MCF 10A (cell line): ENCODE results near the gene FAM32A. TPM values are rescaled to one million over a fixed set of nuclear protein-coding genes. Genes with fewer than 3 reads are reported as not detected.

Experiments used
- BruUV-seq: library from RNA; stranded (reverse); fragments of 400-500 nt; replicated peaks from 2 replicates; lab custom pipeline; 2021; lab: Mats Ljungman, UMichigan
- CTCF ChIA-PET: fragments of 300-600 bp; sonication (Branson Sonifier 250); formaldehyde crosslinking; extraction: SDS; loops from one replicate; lab custom pipeline; 2021; ENCODE audit warnings: antibody characterized with exemption, inconsistent platforms; lab: Yijun Ruan, JAX
- POLR2A ChIA-PET: fragments of 300-600, 350-650 bp; sonication (Branson Sonifier 250); formaldehyde crosslinking; extraction: SDS; loops from one replicate; lab custom pipeline; 2020; ENCODE audit warnings: antibody characterized with exemption, inconsistent platforms; lab: Yijun Ruan, JAX
- DNase-seq: peaks from one replicate; pipeline ENCODE4 v3.0.0-alpha.2; 2018; ENCODE audit not compliant: unreplicated experiment
- H3K27ac Mint-ChIP-seq: one replicate; pipeline ENCODE4 v1.8.0; 2022; ENCODE audit warnings: mild to moderate bottlenecking, low read depth, mixed read lengths; ENCODE audit not compliant: unreplicated experiment
- H3K27me3 Mint-ChIP-seq: one replicate; pipeline ENCODE4 v1.8.0; 2022; ENCODE audit warnings: mixed read lengths; ENCODE audit not compliant: insufficient read depth, unreplicated experiment
- H3K36me3 Mint-ChIP-seq: one replicate; pipeline ENCODE4 v1.8.0; 2022; ENCODE audit warnings: mild to moderate bottlenecking, moderate library complexity, mixed read lengths; ENCODE audit not compliant: insufficient read depth, unreplicated experiment
- H3K4me1 Mint-ChIP-seq: one replicate; pipeline ENCODE4 v1.8.0; 2022; ENCODE audit warnings: mixed read lengths; ENCODE audit not compliant: insufficient read depth, unreplicated experiment
- H3K4me3 Mint-ChIP-seq: one replicate; pipeline ENCODE4 v1.8.0; 2022; ENCODE audit warnings: mild to moderate bottlenecking, moderate library complexity, mixed read lengths; ENCODE audit not compliant: unreplicated experiment
- H3K9me3 Mint-ChIP-seq: one replicate; pipeline ENCODE4 v1.8.0; 2022; ENCODE audit warnings: mixed read lengths; ENCODE audit not compliant: unreplicated experiment
- CTCF ChIP-seq: fragments of 200-600 bp; IDR thresholded peaks from one replicate; pipeline ENCODE4 v1.8.0; 2022; ENCODE audit warnings: antibody characterized with exemption, mild to moderate bottlenecking; ENCODE audit not compliant: unreplicated experiment
- intact Hi-C: fragments of 100-400 bp; cut with micrococcal nuclease; formaldehyde crosslinking; loops from 2 replicates; pipeline ENCODE4 v1.14.1; 2022
- total RNA-seq: library from RNA; stranded (reverse); gene quantifications from 2 replicates; pipeline ENCODE4 v1.2.3, GENCODE V29; 2022

Gene FAM32A
- total RNA-seq, 1 experiment from 2014 or later, result 48.1 TPM

GRCh38 chr19:16216744-16217670 is 31.8 kb downstream of the FAM32A start:
- H3K4me1 Mint-ChIP-seq, result peaks cover 8% of the 10 kb centered on the region
- no TSS peak for BruUV-seq
- no peaks in the 10 kb centered on the region for H3K27me3 Mint-ChIP-seq
- H3K9me3 Mint-ChIP-seq, result peaks cover 7% of the 10 kb centered on the region
- no peak overlapping the region for H3K27ac Mint-ChIP-seq
- intact Hi-C loops, result no loop called here
- POLR2A ChIA-PET, result no interaction called here
- no peak for DNase-seq
- H3K36me3 Mint-ChIP-seq, result peaks cover 64% of the 10 kb centered on the region
- H3K4me3 Mint-ChIP-seq, result no peak overlapping the region
- CTCF ChIA-PET, result interaction anchor here (0.6 kb wide), 1 partner anchor 19 kb away, joined by 3 read pairs; no protein-coding TSS in a partner anchor
- TF ChIP-seq CTCF, result no peak

GRCh38 chr19:16217716-16218451 is 32.7 kb downstream of the FAM32A start:
- no TSS peak for BruUV-seq
- peaks cover 7% of the 10 kb centered on the region for H3K9me3 Mint-ChIP-seq
- H3K4me3 Mint-ChIP-seq, result no peak overlapping the region
- ChIA-PET POLR2A (no interaction called here), CTCF (interaction anchor here (0.6 kb wide), 1 partner anchor 20 kb away, joined by 3 read pairs; no protein-coding TSS in a partner anchor)
- DNase-seq, result no peak
- peaks cover 5% of the 10 kb centered on the region for H3K4me1 Mint-ChIP-seq
- intact Hi-C loops, result no loop called here
- H3K27me3 Mint-ChIP-seq, result no peaks in the 10 kb centered on the region
- no peak for TF ChIP-seq CTCF
- no peak overlapping the region for H3K27ac Mint-ChIP-seq
- peaks cover 73% of the 10 kb centered on the region for H3K36me3 Mint-ChIP-seq

- POLR2A ChIA-PET, result no interaction called here
- no TSS peak for BruUV-seq
- DNase-seq, result no peak
- no peak overlapping the region for H3K4me3 Mint-ChIP-seq
- H3K27ac Mint-ChIP-seq, result no peak overlapping the region
- H3K4me1 Mint-ChIP-seq, result no peaks in the 10 kb centered on the region
- intact Hi-C loops, result no loop called here
- CTCF ChIA-PET, result interaction anchor here (0.7 kb wide), 1 partner anchor 27 kb away, joined by 3 read pairs; no protein-coding TSS in a partner anchor
- H3K9me3 Mint-ChIP-seq, result peaks cover 7% of the 10 kb centered on the region
- H3K36me3 Mint-ChIP-seq, result peaks cover 75% of the 10 kb centered on the region
- TF ChIP-seq CTCF, result no peak
- H3K27me3 Mint-ChIP-seq, result no peaks in the 10 kb centered on the region
Measured at GRCh38 chr19:16218851-16219250, 33.6 kb downstream of the FAM32A start.

GRCh38 chr19:16222806-16223205 is 37.6 kb downstream of the FAM32A start:
- Mint-ChIP-seq H3K27me3 (no peaks in the 10 kb centered on the region), H3K4me3 (no peak overlapping the region), H3K9me3 (peaks cover 7% of the 10 kb centered on the region), H3K27ac (no peak overlapping the region), H3K36me3 (peaks cover 63% of the 10 kb centered on the region), H3K4me1 (no peaks in the 10 kb centered on the region)
- no peak for DNase-seq
- POLR2A ChIA-PET, result no interaction called here
- TF ChIP-seq CTCF, result no peak
- BruUV-seq, result no TSS peak
- CTCF ChIA-PET, result no interaction called here
- intact Hi-C loops, result no loop called here
